HepG2 (cell line): Measurements from ENCODE around the gene IFI27L2.

Experiments
- ASH2L ChIP-seq: fragments of 300-600, 200-600 bp; sonication (generic); IDR thresholded peaks from 2 replicates; pipeline ENCODE4 v1.7.0; 2017; ENCODE audit warnings: low read depth, mild to moderate bottlenecking, moderate library complexity, mixed read lengths, low read length; ENCODE audit not compliant: insufficient read length
- CTCF ChIP-seq: sonication (generic); formaldehyde crosslinking; IDR thresholded peaks from 2 replicates; pipeline ENCODE4 v1.5.0; 2020; ENCODE audit warnings: mild to moderate bottlenecking, missing genetic modification reagents, moderate library complexity
- POLR2A ChIP-seq, 2 experiments: IDR thresholded peaks; 2 replicates each; pipeline ENCODE4 v1.6.1; 2011; ENCODE audit warnings: low read depth in 2 of 2, low read length in 2 of 2, mild to moderate bottlenecking in 1 of 2, moderate library complexity in 1 of 2; ENCODE audit not compliant: insufficient read depth in 1 of 2
- RORA ChIP-seq: sonication (generic); formaldehyde crosslinking; IDR thresholded peaks from 2 replicates; pipeline ENCODE4 v1.5.0; 2020; ENCODE audit warnings: mild to moderate bottlenecking, missing genetic modification reagents, moderate library complexity
- SUZ12 ChIP-seq: fragments of 150-350 bp; IDR thresholded peaks from 2 replicates; pipeline ENCODE4 v1.6.1; 2014; ENCODE audit warnings: low read depth, low read length
- ZNF501 ChIP-seq: sonication (generic); formaldehyde crosslinking; IDR thresholded peaks from 2 replicates; pipeline ENCODE4 v1.5.1; 2020; ENCODE audit warnings: mild to moderate bottlenecking, moderate library complexity, missing genetic modification reagents

GRCh38 chr14:94113073-94113472 is 16.3 kb downstream of the IFI27L2 start:
- TF ChIP-seq ASH2L (no peak), ZNF501 (no peak), RORA (no peak), CTCF (no peak), SUZ12 (no peak), POLR2A (IDR thresholded peaks at IDR 0.05; ENCODE audit: insufficient read depth in 1 of 2, low read depth in 2 of 2, low read length in 2 of 2) (no peak)
